Heart left ventricle (tissue), 13 donors: ENCODE results near the gene GRAMD2B.

ENCODE experiments used
- POLR2A ChIP-seq, 2 donors: fragments of 450-650 bp; IDR thresholded peaks; one replicate each; pipeline ENCODE4 v1.6.1; 2017; ENCODE audit warnings: antibody characterized with exemption in 2 of 2, mild to moderate bottlenecking in 2 of 2, moderate library complexity in 2 of 2
- TF ChIP-seq, protein P1 (sequence below), 12 donors: fragments of 200-600 bp; sonication (generic) in 4 of 12; IDR thresholded peaks; one replicate each; pipeline versions ENCODE4 v1.5.0 to v1.8.0; 2018 to 2022; ENCODE audit warnings: antibody characterized with exemption in 12 of 12, mild to moderate bottlenecking in 5 of 12
- donor health status: ischemic (EF 13 %, LVEDD 7.1; RV severe dilation, severe dysfunction).
- donor health status: DM: no; HTN: yes; CAD: no.
- donor health status: DM: no; HTN: no; CAD: no.
- donor health status: ischemic (EF 25% LVEDD 6.9; RV normal size, moderate dysfunction).
- donor health status: ischemic (EF 25% LVEDD 5.7; RV mildly dilated, moderate dysfunction).
- donor health status: ischemic (EF 35%, LVEDD 5.7; RV mildly dilated, moderate dysfunction).
- donor health status: nonischemic (EF 11% LVEDD 7.7; RV severe dilation, severe dysfunction).
- donor health status: DM: yes; HTN: yes; CAD: no.
- donor health status: PGD.
- donor health status: ischemic (EF 29% LVEDD 5.4; RV normal size, mild dysfunction).
- donor health status: nonischemic (EF 23%, LVEDD 6.1; RV moderate dilation, normal function).

- TF ChIP-seq, protein P1, sequence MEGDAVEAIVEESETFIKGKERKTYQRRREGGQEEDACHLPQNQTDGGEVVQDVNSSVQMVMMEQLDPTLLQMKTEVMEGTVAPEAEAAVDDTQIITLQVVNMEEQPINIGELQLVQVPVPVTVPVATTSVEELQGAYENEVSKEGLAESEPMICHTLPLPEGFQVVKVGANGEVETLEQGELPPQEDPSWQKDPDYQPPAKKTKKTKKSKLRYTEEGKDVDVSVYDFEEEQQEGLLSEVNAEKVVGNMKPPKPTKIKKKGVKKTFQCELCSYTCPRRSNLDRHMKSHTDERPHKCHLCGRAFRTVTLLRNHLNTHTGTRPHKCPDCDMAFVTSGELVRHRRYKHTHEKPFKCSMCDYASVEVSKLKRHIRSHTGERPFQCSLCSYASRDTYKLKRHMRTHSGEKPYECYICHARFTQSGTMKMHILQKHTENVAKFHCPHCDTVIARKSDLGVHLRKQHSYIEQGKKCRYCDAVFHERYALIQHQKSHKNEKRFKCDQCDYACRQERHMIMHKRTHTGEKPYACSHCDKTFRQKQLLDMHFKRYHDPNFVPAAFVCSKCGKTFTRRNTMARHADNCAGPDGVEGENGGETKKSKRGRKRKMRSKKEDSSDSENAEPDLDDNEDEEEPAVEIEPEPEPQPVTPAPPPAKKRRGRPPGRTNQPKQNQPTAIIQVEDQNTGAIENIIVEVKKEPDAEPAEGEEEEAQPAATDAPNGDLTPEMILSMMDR (IDR thresholded peaks at IDR 0.05), result no peak
- no peak for TF ChIP-seq POLR2A (IDR thresholded peaks at IDR 0.05)
Observed at GRCh38 chr5:126509339-126509738, 86.1 kb downstream of the GRAMD2B start.
